BLaER1 (cell line): Measurements from ENCODE around the gene NEUROD2.

Experiments used
- H3K27ac ChIP-seq: shearing (Covaris generic); formaldehyde crosslinking; 2 replicates; pipeline ENCODE4 v1.8.1; 2022
- H3K27me3 ChIP-seq: shearing (Covaris generic); formaldehyde crosslinking; 2 replicates; pipeline ENCODE4 v1.8.1; 2022
- H3K36me3 ChIP-seq: shearing (Covaris generic); formaldehyde crosslinking; 2 replicates; pipeline ENCODE4 v1.8.1; 2022
- H3K4me1 ChIP-seq: shearing (Covaris generic); formaldehyde crosslinking; 2 replicates; pipeline ENCODE4 v1.8.1; 2022
- H3K4me2 ChIP-seq: shearing (Covaris generic); formaldehyde crosslinking; 2 replicates; pipeline ENCODE4 v1.8.1; 2022
- H3K4me3 ChIP-seq: shearing (Covaris generic); formaldehyde crosslinking; 2 replicates; pipeline ENCODE4 v1.8.1; 2022
- H3K9ac ChIP-seq: shearing (Covaris generic); formaldehyde crosslinking; 2 replicates; pipeline ENCODE4 v1.8.1; 2022
- H3K9me3 ChIP-seq: shearing (Covaris generic); formaldehyde crosslinking; 2 replicates; pipeline ENCODE4 v1.8.1; 2022
- H4K20me1 ChIP-seq: shearing (Covaris generic); formaldehyde crosslinking; 2 replicates; pipeline ENCODE4 v1.8.1; 2022
- Cebpa-rat ChIP-seq: shearing (Covaris generic); IDR thresholded peaks from 2 replicates; pipeline ENCODE4 v1.8.1; 2022

Gene NEUROD2

DNA sequence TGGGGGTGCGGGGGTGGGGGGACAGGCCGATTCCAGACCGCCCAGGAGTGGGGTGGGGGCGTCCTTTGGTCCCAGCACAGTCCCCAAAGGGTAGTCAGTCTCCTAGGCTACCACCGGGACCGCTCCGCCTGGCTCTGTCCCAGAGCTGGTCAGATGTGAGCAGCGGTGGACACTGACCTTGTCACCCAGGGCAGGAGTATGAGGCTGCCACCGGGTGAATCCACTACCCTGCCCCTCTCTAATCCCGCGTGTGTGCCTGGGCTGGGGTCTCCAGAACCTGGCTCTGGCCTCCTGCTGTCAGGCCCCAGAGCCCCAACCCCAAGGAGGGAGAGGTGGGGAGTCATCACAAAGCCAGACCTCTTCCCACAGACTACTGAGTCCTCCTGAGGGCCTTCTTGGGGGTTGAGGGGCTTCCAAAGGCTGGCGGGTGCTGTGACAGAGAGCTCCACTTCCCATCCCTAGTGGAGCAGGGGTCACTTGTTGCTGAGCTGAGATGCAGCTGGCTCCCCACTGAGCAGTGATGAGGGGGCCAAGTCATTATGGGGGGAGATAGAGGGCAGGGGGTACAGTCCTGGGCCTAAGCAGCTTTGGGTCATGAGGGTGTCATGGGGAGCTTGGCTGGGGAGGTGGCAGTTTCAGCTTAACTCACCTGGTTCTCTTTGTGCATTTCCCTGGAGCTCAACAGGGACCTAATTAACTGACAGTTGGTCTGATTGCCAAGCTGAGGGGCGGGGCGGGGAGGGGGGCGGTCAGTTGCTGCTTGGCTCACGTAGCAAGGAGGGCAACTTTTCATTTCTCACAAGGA lies 20.2 kb upstream of the NEUROD2 start:
- no peak for TF ChIP-seq Cebpa-rat
- H4K20me1 ChIP-seq, result no peaks in the 10 kb centered on the region
- no peak overlapping the region for H3K4me3 ChIP-seq
- H3K36me3 ChIP-seq, result no peaks in the 10 kb centered on the region
- no peak overlapping the region for H3K9ac ChIP-seq
- H3K9me3 ChIP-seq, result no peaks in the 10 kb centered on the region
- no peak overlapping the region for H3K27ac ChIP-seq
- peaks cover 64% of the 10 kb centered on the region for H3K4me1 ChIP-seq
- peaks cover 26% of the 10 kb centered on the region for H3K27me3 ChIP-seq
- H3K4me2 ChIP-seq, result peak overlapping the region; percentile 71

DNA sequence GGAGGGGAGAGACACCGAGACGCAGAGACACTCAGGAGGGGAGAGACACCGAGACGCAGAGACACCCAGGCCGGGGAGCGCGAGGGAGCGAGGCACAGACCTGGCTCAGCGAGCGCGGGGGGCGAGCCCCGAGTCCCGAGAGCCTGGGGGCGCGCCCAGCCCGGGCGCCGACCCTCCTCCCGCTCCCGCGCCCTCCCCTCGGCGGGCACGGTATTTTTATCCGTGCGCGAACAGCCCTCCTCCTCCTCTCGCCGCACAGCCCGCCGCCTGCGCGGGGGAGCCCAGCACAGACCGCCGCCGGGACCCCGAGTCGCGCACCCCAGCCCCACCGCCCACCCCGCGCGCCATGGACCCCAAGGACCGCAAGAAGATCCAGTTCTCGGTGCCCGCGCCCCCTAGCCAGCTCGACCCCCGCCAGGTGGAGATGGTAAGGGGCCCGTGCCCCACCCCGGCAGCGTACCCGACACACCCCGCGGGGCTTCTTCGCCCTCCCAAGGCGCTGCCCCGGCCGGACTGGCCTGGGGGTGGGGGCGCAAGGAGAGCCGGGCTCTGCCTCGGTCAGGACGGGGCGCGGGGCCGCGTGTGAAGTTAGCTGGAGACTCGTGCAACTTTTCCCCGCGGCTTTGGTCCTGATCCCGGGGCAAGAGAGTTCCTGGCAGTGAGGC lies 19.5 kb upstream of the NEUROD2 start:
- 0 out of 2 replicates have a peak overlapping the region, but pooled peaks have one; percentile 31 for H3K4me3 ChIP-seq
- no peaks in the 10 kb centered on the region for H3K36me3 ChIP-seq
- H3K9ac ChIP-seq, result no peak overlapping the region
- H4K20me1 ChIP-seq, result no peaks in the 10 kb centered on the region
- no peak overlapping the region for H3K27ac ChIP-seq
- H3K4me1 ChIP-seq, result peaks cover 62% of the 10 kb centered on the region
- H3K9me3 ChIP-seq, result no peaks in the 10 kb centered on the region
- TF ChIP-seq Cebpa-rat, result no peak
- H3K27me3 ChIP-seq, result peaks cover 26% of the 10 kb centered on the region
- H3K4me2 ChIP-seq, result peak overlapping the region; percentile 59

DNA sequence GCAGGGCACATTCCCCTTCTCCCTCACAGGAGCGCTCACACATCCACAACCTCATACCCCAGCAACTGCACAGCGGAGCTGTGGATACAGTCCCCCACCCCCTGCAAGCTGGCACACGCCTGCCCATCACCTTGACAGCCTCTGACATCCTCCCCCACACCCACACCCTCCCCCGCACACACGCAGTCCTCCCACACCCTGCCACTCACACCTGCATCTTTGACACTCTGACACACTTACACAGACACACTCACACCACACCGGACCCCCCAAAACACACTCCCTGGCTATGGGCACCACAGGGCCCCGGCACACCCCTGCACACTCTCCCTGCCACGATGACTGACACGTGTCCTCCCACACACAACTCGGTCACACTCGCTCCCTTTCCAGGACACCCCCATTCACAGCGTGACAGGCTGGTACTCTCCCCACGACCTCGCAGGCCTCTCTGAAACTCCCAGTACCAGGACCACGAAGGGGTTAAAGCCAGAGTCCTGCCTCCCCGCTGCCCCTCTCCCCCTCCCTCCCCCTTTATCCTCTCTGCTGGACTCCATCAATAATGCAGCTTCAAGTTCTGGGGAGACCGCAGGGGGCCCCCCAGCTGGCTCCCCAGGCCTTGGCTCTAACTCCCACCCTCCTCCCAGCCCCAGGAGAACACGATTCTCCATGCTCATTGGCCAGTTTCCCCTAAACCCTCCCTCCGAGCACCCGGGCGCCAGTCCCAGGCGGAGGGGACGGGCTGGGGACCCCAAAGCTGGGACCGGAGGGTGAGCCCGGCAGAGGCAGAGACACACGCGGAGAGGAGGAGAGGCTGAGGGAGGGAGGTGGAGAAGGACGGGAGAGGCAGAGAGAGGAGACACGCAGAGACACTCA lies 18.7 kb upstream of the NEUROD2 start, which contains the start of gene PPP1R1B:
Gene PPP1R1B (plus strand): TSS at position 782 of the 876 bp plus-strand sequence. CDS start 441 bp downstream, outside the sequence.
- no peak within 1 kb of the TSS for H3K9ac ChIP-seq
- TF ChIP-seq Cebpa-rat, result no peak
- peaks cover 26% of the 10 kb centered on the region for H3K27me3 ChIP-seq
- H3K4me3 ChIP-seq, result 0 out of 2 replicates have a peak within 1 kb of the TSS, but pooled peaks have one; percentile 31
- H3K36me3 ChIP-seq, result no peaks in the 10 kb centered on the region
- no peaks in the 10 kb centered on the region for H3K9me3 ChIP-seq
- peak within 1 kb of the TSS; percentile 71 for H3K4me2 ChIP-seq
- H4K20me1 ChIP-seq, result no peaks in the 10 kb centered on the region
- H3K27ac ChIP-seq, result no peak within 1 kb of the TSS
- H3K4me1 ChIP-seq, result peaks cover 61% of the 10 kb centered on the region

DNA sequence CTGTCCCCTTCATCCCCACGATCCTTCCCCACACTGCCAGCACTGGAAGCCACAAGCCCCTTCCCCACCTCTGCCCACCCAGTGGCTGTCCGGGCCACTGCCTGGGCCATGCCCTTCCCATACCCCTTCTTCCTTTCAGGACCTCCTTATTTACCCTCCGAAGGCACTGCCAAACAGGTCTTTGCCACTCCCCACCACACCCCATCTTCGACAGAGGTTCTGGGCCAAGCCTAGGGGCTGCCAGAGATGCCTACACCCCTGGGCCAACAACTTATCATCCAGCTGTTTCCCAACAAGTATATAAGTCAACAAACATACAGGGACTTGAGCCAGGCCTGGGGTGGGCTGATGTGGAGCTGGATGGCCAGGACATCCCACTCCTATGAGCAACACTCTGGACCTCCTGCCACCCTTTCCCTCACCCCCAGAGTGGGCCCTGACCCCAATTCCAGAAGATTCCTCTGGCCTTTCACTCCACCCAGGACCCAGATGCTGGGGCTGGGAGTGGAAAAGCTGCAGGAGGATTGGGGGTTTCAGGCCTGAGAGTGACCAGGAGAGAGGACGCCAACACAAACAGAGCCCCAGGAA lies 17.6 kb upstream of the NEUROD2 start:
- H3K9me3 ChIP-seq, result no peaks in the 10 kb centered on the region
- H3K27ac ChIP-seq, result no peak overlapping the region
- peaks cover 26% of the 10 kb centered on the region for H3K27me3 ChIP-seq
- no peak overlapping the region for H3K4me3 ChIP-seq
- H3K36me3 ChIP-seq, result no peaks in the 10 kb centered on the region
- no peak overlapping the region for H3K4me2 ChIP-seq
- TF ChIP-seq Cebpa-rat, result no peak
- H4K20me1 ChIP-seq, result no peaks in the 10 kb centered on the region
- H3K4me1 ChIP-seq, result peaks cover 64% of the 10 kb centered on the region
- no peak overlapping the region for H3K9ac ChIP-seq

DNA sequence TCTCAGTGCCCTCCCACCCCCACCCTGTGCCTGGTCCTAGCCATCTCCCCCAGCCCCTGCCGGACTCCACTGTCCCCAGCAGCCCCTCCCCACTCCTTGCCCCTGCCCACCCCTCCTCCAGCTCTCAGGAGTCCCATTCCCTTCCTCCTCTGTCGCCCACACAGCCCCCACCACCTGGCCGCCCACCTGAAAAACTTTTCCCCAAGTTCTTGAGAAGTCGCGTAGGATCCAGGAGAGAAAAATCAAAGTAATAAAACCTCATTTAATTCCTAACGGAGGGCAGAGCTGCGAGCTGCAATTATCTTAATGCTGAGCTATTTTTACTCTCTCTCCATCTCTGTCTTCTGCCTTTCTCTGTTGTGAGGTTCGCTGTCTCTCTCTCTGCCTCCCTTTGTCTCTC lies 16.6 kb upstream of the NEUROD2 start:
- H3K27me3 ChIP-seq, result peaks cover 26% of the 10 kb centered on the region
- no peaks in the 10 kb centered on the region for H3K36me3 ChIP-seq
- H3K4me2 ChIP-seq, result no peak overlapping the region
- H3K9ac ChIP-seq, result no peak overlapping the region
- no peak overlapping the region for H3K27ac ChIP-seq
- H3K4me1 ChIP-seq, result peaks cover 61% of the 10 kb centered on the region
- H3K4me3 ChIP-seq, result no peak overlapping the region
- H4K20me1 ChIP-seq, result no peaks in the 10 kb centered on the region
- no peak for TF ChIP-seq Cebpa-rat
- no peaks in the 10 kb centered on the region for H3K9me3 ChIP-seq

DNA sequence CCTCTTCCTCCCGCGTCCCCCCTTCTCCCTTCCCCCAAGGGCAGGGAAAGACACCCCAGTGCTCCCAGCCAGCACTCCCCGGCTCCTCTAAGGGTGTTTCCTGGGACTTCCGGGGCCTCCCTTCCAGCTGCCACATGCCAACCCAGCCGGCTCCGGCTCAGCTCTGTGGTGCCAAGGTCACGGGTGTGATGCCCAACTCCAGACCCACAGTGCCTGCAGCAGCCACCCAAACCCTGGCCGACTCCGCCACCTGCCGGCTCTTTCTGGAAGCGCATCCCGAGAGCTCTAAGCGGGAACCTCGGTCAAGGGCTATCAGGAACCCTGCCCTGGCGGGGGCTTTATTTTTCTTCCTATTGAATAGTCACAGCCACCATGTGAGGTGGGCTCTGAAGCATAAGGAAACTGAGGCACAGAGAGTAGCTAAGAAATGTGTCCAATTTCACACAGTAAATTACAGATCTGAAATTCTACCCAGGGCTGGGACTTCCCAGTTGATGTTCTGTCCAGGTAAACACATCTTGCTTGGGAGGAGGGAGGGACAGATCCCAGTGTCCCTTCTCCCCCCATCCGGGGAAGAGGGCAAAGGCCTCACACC lies 15.7 kb upstream of the NEUROD2 start:
- Histone ChIP-seq H3K4me1 (peaks cover 61% of the 10 kb centered on the region), H3K4me3 (no peak overlapping the region), H3K9me3 (no peaks in the 10 kb centered on the region), H3K27ac (no peak overlapping the region), H3K4me2 (peak overlapping the region; percentile 52), H3K27me3 (peaks cover 26% of the 10 kb centered on the region), H4K20me1 (no peaks in the 10 kb centered on the region), H3K9ac (no peak overlapping the region), H3K36me3 (no peaks in the 10 kb centered on the region)
- no peak for TF ChIP-seq Cebpa-rat

DNA sequence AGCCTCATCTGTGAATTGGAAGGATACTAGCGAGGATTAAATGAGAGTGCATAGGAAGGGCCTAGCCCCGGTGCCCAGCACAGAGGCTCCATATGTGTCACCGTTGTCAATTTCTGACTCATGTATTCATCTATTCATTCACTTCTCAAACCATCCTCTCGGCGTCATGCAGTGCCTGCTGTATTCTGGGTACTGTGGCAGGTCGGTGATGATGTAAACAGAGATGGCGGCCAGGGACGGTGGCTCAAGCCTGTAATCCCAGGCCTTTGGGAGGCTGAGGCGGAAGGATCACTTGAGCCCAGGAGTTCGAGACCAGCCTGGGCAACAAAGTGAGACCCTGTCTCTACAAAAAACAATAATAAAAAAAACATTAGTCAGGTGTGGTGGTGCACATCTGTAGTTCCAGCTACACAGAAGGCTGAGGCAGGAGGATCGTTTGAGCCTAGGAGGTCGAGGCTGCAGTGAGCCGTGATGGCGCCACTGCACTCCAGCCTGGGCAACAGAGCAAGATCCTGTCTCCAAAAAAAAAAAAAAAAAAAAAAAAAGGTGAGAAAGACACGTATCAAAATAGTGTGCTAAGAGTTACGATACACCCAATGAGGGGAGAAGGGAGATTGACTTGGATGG lies 14.8 kb upstream of the NEUROD2 start:
- no peaks in the 10 kb centered on the region for H4K20me1 ChIP-seq
- H3K9ac ChIP-seq, result no peak overlapping the region
- H3K4me2 ChIP-seq, result peak overlapping the region; percentile 64
- no peak for TF ChIP-seq Cebpa-rat
- H3K4me1 ChIP-seq, result peaks cover 56% of the 10 kb centered on the region
- H3K4me3 ChIP-seq, result no peak overlapping the region
- peaks cover 20% of the 10 kb centered on the region for H3K27me3 ChIP-seq
- H3K27ac ChIP-seq, result no peak overlapping the region
- H3K9me3 ChIP-seq, result no peaks in the 10 kb centered on the region
- H3K36me3 ChIP-seq, result no peaks in the 10 kb centered on the region

DNA sequence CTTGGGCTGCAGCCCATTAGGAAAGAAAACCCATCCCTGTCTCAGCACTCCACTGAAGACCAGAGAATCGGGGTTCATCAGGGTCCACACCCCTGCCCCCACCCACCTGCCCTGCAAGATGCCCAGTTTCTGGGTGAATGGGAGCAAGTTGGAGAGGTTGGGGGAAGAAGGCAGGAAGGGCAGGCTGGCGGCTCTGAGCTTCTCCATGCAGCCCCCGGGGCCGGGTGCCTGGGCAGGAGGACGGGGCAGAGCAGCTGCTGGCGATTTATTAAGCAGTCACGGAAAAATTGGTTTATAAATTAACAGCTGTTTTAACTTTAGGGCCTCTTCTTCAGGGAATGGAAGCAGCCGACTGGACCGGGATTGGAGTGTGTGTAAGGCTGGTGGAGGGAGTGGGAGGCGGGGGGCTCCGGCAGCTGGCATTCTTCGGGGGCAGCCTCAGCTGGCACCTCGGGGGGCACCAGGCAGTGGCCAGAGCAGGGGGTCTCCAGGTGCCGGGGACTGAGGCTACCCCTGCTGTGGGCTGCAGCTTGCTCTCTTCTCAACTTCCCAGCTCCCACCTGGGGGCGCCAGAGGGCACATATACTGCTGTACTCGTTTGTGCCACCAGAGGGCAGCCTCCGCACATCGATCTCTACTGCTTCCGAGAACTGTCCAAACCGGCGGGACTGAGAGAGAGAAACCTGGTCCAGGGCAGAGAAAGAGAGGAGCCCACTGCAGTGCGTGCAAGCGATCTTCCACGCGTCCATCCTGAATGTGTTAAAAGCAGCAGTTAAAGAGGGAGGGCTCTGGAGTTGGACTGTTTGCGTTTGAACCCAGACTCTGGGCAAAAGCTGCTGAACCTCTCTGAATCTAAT lies 14.0 kb upstream of the NEUROD2 start:
- Histone ChIP-seq H3K27me3 (peaks cover 12% of the 10 kb centered on the region), H3K27ac (no peak overlapping the region), H3K9me3 (no peaks in the 10 kb centered on the region), H3K4me3 (no peak overlapping the region), H3K36me3 (no peaks in the 10 kb centered on the region), H4K20me1 (no peaks in the 10 kb centered on the region), H3K4me2 (peak overlapping the region; percentile 64), H3K4me1 (peaks cover 56% of the 10 kb centered on the region), H3K9ac (no peak overlapping the region)
- no peak for TF ChIP-seq Cebpa-rat
